ENCODE results near the gene NPAS2.

DNA sequence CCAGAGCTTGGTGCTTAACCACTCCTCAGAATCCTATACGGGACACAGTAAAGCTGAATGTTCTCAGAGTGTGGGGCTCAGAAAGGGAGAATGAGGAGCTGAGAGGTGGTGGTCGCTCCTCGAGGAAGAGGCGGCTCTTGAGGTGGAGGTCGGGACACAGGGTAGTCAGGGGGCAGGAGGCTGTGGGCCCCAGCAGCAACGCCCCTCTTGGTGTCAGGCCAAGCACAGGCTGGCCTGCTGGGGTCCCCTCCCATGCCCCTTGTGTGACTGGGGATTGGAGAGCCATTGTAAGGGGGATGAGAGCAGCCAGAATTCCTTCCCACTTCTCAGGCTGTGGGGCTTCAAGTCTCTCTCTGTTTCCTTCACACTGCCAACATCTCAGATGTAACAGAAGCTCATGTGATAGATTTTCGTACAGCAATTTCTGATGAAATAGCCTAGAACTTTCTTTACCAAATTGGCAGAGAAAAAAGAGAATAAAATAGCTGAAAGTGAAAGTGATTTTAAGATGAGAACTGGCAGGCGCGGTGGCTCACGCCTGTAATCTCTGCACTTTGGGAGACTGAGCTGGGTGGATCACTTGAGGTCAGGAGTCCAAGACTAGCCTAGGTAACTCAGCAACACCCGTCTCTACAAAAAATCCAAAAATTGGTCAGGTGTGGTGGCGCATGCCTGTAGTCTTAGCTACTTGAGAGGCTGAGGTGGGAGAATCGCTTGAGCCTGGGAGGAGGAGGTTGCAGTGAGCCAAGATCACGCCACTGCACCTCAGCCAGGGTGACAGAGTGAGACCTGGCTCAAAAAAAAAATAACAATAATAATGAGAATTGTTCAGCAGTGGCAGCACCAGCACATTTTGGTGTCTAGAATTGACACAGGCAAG lies 121.1 kb downstream of the NPAS2 start:
- TF ChIP-seq CTCF (IDR thresholded peaks at IDR 0.05) (no peak), POLR2A (IDR thresholded peaks at IDR 0.05) (no peak), EP300 (IDR thresholded peaks at IDR 0.05; ENCODE audit: low read depth) (no peak), POLR2AphosphoS5 (IDR thresholded peaks at IDR 0.05) (no peak)

Measured in transverse colon (tissue), 4 donors.